Suprapubic skin (tissue), 3 donors: ENCODE measurements around the gene TMPRSS11D.

Source experiments
- POLR2A ChIP-seq, 2 donors: fragments of 450-650 bp; IDR thresholded peaks; one replicate each; pipeline ENCODE4 v1.6.1; 2017; ENCODE audit warnings: antibody characterized with exemption in 2 of 2, mild to moderate bottlenecking in 2 of 2, moderate library complexity in 2 of 2
- TF ChIP-seq, protein P1 (sequence below), 2 donors: fragments of 200-600 bp in 1 of 2; fragments of 450-650 bp in 1 of 2; sonication (generic) in 1 of 2; IDR thresholded peaks; one replicate each; pipeline ENCODE4 v1.5.1; 2016 to 2019; ENCODE audit warnings: antibody characterized with exemption in 2 of 2, mild to moderate bottlenecking in 1 of 2, moderate library complexity in 1 of 2

DNA sequence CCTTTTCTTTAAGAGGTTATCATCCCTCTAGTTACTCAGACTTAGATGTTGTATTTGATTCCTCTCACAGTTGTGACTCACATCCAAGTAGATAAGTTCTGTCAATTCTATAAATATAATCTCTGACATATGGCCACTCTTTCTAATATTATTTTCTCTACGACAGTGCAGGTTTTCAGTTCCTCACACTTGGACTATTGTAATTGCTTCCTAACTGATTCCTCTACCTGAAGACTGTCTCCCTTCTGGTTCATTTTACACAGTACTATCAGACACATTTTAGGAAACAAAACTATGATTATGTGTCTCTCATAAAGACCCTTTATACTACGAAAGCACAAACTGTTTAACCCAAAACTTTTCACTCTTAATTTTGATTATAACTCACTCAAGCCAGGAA, 98.3 kb downstream of the TMPRSS11D start:
- TF ChIP-seq, protein P1, sequence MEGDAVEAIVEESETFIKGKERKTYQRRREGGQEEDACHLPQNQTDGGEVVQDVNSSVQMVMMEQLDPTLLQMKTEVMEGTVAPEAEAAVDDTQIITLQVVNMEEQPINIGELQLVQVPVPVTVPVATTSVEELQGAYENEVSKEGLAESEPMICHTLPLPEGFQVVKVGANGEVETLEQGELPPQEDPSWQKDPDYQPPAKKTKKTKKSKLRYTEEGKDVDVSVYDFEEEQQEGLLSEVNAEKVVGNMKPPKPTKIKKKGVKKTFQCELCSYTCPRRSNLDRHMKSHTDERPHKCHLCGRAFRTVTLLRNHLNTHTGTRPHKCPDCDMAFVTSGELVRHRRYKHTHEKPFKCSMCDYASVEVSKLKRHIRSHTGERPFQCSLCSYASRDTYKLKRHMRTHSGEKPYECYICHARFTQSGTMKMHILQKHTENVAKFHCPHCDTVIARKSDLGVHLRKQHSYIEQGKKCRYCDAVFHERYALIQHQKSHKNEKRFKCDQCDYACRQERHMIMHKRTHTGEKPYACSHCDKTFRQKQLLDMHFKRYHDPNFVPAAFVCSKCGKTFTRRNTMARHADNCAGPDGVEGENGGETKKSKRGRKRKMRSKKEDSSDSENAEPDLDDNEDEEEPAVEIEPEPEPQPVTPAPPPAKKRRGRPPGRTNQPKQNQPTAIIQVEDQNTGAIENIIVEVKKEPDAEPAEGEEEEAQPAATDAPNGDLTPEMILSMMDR (IDR thresholded peaks at IDR 0.05) = no peak
- TF ChIP-seq POLR2A (IDR thresholded peaks at IDR 0.05) = no peak
